Measurements from ENCODE around the gene TMEM221.
A peak's percentile ranks its signal among the peaks of the same experiment; 100 is the strongest.

Gene TMEM221

GRCh38 chr19:17490411-17490810 lies 41.9 kb upstream of the TMEM221 start:
- H3K4me1 Mint-ChIP-seq = peaks cover 25% of the 10 kb centered on the region
- peaks cover 17% of the 10 kb centered on the region for H3K27me3 Mint-ChIP-seq (ENCODE audit: low read depth, poor library complexity)
- H3K4me3 Mint-ChIP-seq = no peak overlapping the region
- DNase-seq = no peak
- H3K27ac Mint-ChIP-seq = no peak overlapping the region
- H3K36me3 Mint-ChIP-seq (ENCODE audit: low read depth) = peaks cover 17% of the 10 kb centered on the region
- no peak for TF ChIP-seq CTCF (IDR thresholded peaks at IDR 0.05)
- H3K9me3 Mint-ChIP-seq = no peaks in the 10 kb centered on the region

- Mint-ChIP-seq H3K4me1 (peaks cover 25% of the 10 kb centered on the region), H3K9me3 (no peaks in the 10 kb centered on the region), H3K27ac (peak overlapping the region; percentile 43), H3K4me3 (no peak overlapping the region), H3K27me3 (ENCODE audit: low read depth, poor library complexity) (peaks cover 21% of the 10 kb centered on the region), H3K36me3 (ENCODE audit: low read depth) (peaks cover 17% of the 10 kb centered on the region)
- DNase-seq = no peak
- TF ChIP-seq CTCF (IDR thresholded peaks at IDR 0.05) = peak; percentile 8
These were observed 41.0 kb upstream of the TMEM221 start for GRCh38 chr19:17489392-17490030.

GRCh38 chr19:17488593-17489391 lies 40.3 kb upstream of the TMEM221 start:
- Mint-ChIP-seq H3K4me1 (peaks cover 25% of the 10 kb centered on the region), H3K27me3 (ENCODE audit: low read depth, poor library complexity) (peaks cover 21% of the 10 kb centered on the region), H3K9me3 (no peaks in the 10 kb centered on the region), H3K36me3 (ENCODE audit: low read depth) (peaks cover 20% of the 10 kb centered on the region), H3K4me3 (peak overlapping the region; percentile 70), H3K27ac (peak overlapping the region; percentile 83)
- DNase-seq = peak; percentile 94
- TF ChIP-seq CTCF (IDR thresholded peaks at IDR 0.05) = peak; percentile 25

GRCh38 chr19:17487284-17488121 lies 39.0 kb upstream of the TMEM221 start:
- Mint-ChIP-seq H3K4me3 (peak overlapping the region; percentile 23), H3K27ac (no peak overlapping the region), H3K27me3 (ENCODE audit: low read depth, poor library complexity) (peaks cover 23% of the 10 kb centered on the region), H3K36me3 (ENCODE audit: low read depth) (peaks cover 21% of the 10 kb centered on the region), H3K9me3 (no peaks in the 10 kb centered on the region), H3K4me1 (peaks cover 33% of the 10 kb centered on the region)
- no peak for DNase-seq
- no peak for TF ChIP-seq CTCF (IDR thresholded peaks at IDR 0.05)

GRCh38 chr19:17486545-17487240 lies 38.2 kb upstream of the TMEM221 start:
- Mint-ChIP-seq H3K9me3 (no peaks in the 10 kb centered on the region), H3K27ac (no peak overlapping the region), H3K4me3 (no peak overlapping the region), H3K36me3 (ENCODE audit: low read depth) (peaks cover 15% of the 10 kb centered on the region), H3K4me1 (peaks cover 38% of the 10 kb centered on the region), H3K27me3 (ENCODE audit: low read depth, poor library complexity) (peaks cover 23% of the 10 kb centered on the region)
- TF ChIP-seq CTCF (IDR thresholded peaks at IDR 0.05) = no peak
- DNase-seq = no peak

Data from nephron progenitor cell (in vitro differentiated cells).